ENCODE results near the gene PGPEP1. TPM values are rescaled to one million over a fixed set of nuclear protein-coding genes. Genes with fewer than 3 reads are reported as not detected.

The PGPEP1 gene
- total RNA-seq, 1 experiment from 2014 or later, result 27.9 TPM

GRCh38 chr19:18388100-18388959 lies 47.9 kb downstream of the PGPEP1 start:
- Mint-ChIP-seq H3K4me1 (ENCODE audit: low read depth, unreplicated experiment) (peaks cover 28% of the 10 kb centered on the region), H3K36me3 (ENCODE audit: insufficient read depth, unreplicated experiment) (peaks cover 57% of the 10 kb centered on the region), H3K27ac (ENCODE audit: unreplicated experiment) (no peak overlapping the region), H3K9me3 (ENCODE audit: low read depth, unreplicated experiment) (no peaks in the 10 kb centered on the region), H3K4me3 (ENCODE audit: low read depth, unreplicated experiment) (peak overlapping the region; percentile 76), H3K27me3 (ENCODE audit: unreplicated experiment) (no peaks in the 10 kb centered on the region)
- peak; percentile 61 for DNase-seq
- TF ChIP-seq CTCF (IDR thresholded peaks at IDR 0.05; ENCODE audit: unreplicated experiment), result peak; percentile 87
- no TSS peak for BruUV-seq (replicated peaks)
- intact Hi-C loops (cut with micrococcal nuclease; ENCODE audit: unreplicated experiment), result no loop called here
- CTCF ChIA-PET, result interaction anchor here (0.5 to 0.9 kb wide), 4 partner anchors 9 to 39 kb away, joined by 3 to 9 read pairs (median 8); no protein-coding TSS in a partner anchor

GRCh38 chr19:18388960-18389725 lies 48.7 kb downstream of the PGPEP1 start:
- no peak for DNase-seq
- H3K27ac Mint-ChIP-seq (ENCODE audit: unreplicated experiment), result peak overlapping the region; percentile 79
- CTCF ChIA-PET, result no interaction called here
- no peaks in the 10 kb centered on the region for H3K27me3 Mint-ChIP-seq (ENCODE audit: unreplicated experiment)
- H3K4me1 Mint-ChIP-seq (ENCODE audit: low read depth, unreplicated experiment), result peaks cover 28% of the 10 kb centered on the region
- intact Hi-C loops (cut with micrococcal nuclease; ENCODE audit: unreplicated experiment), result no loop called here
- peaks cover 57% of the 10 kb centered on the region for H3K36me3 Mint-ChIP-seq (ENCODE audit: insufficient read depth, unreplicated experiment)
- H3K4me3 Mint-ChIP-seq (ENCODE audit: low read depth, unreplicated experiment), result peak overlapping the region; percentile 76
- BruUV-seq (replicated peaks), result no TSS peak
- no peaks in the 10 kb centered on the region for H3K9me3 Mint-ChIP-seq (ENCODE audit: low read depth, unreplicated experiment)
- no peak for TF ChIP-seq CTCF (IDR thresholded peaks at IDR 0.05; ENCODE audit: unreplicated experiment)

- BruUV-seq (replicated peaks), result no TSS peak
- DNase-seq, result no peak
- H3K27me3 Mint-ChIP-seq (ENCODE audit: unreplicated experiment), result no peaks in the 10 kb centered on the region
- no peak for TF ChIP-seq CTCF (IDR thresholded peaks at IDR 0.05; ENCODE audit: unreplicated experiment)
- H3K27ac Mint-ChIP-seq (ENCODE audit: unreplicated experiment), result peak overlapping the region; percentile 80
- peaks cover 28% of the 10 kb centered on the region for H3K4me1 Mint-ChIP-seq (ENCODE audit: low read depth, unreplicated experiment)
- no peaks in the 10 kb centered on the region for H3K9me3 Mint-ChIP-seq (ENCODE audit: low read depth, unreplicated experiment)
- CTCF ChIA-PET, result no interaction called here
- intact Hi-C loops (cut with micrococcal nuclease; ENCODE audit: unreplicated experiment), result no loop called here
- peak overlapping the region; percentile 76 for H3K4me3 Mint-ChIP-seq (ENCODE audit: low read depth, unreplicated experiment)
- peaks cover 57% of the 10 kb centered on the region for H3K36me3 Mint-ChIP-seq (ENCODE audit: insufficient read depth, unreplicated experiment)
Measured at GRCh38 chr19:18389726-18390064, 49.3 kb downstream of the PGPEP1 start.

- Mint-ChIP-seq H3K27ac (ENCODE audit: unreplicated experiment) (peak overlapping the region; percentile 80), H3K4me3 (ENCODE audit: low read depth, unreplicated experiment) (peak overlapping the region; percentile 76), H3K36me3 (ENCODE audit: insufficient read depth, unreplicated experiment) (peaks cover 57% of the 10 kb centered on the region), H3K4me1 (ENCODE audit: low read depth, unreplicated experiment) (peaks cover 27% of the 10 kb centered on the region), H3K9me3 (ENCODE audit: low read depth, unreplicated experiment) (no peaks in the 10 kb centered on the region), H3K27me3 (ENCODE audit: unreplicated experiment) (no peaks in the 10 kb centered on the region)
- no peak for DNase-seq
- BruUV-seq (replicated peaks), result no TSS peak
- TF ChIP-seq CTCF (IDR thresholded peaks at IDR 0.05; ENCODE audit: unreplicated experiment), result no peak
- intact Hi-C loops (cut with micrococcal nuclease; ENCODE audit: unreplicated experiment), result no loop called here
- CTCF ChIA-PET, result interaction anchor here (0.5 to 0.8 kb wide), 3 partner anchors 13 to 62 kb away, joined by 3 to 7 read pairs (median 3); no protein-coding TSS in a partner anchor
Measured at GRCh38 chr19:18390065-18390907, 49.9 kb downstream of the PGPEP1 start.
